ENCODE data around the gene ADRM1.

Gene ADRM1

GRCh38 chr20:62323146-62323979 lies 20.6 kb downstream of the ADRM1 start:
- no peak for TF ChIP-seq CTCF (IDR thresholded peaks at IDR 0.05; ENCODE audit: low read depth, low read length, missing control alignments)
- no peak overlapping the region for H3K4me3 ChIP-seq (ENCODE audit: low read depth, low read length)

GRCh38 chr20:62323980-62324906 lies 21.4 kb downstream of the ADRM1 start:
- no peak overlapping the region for H3K4me3 ChIP-seq (ENCODE audit: low read depth, low read length)
- DNase-seq (ENCODE audit: low read depth) = no peak
- no peak for TF ChIP-seq CTCF (IDR thresholded peaks at IDR 0.05; ENCODE audit: low read depth, low read length, missing control alignments)

More at GRCh38 chr20:62323146-62323979, 20.6 kb downstream of the ADRM1 start:
- DNase-seq (ENCODE audit: low read depth) = no peak

GRCh38 chr20:62325172-62325905 lies 22.5 kb downstream of the ADRM1 start:
- H3K4me3 ChIP-seq (ENCODE audit: low read depth, low read length) = no peak overlapping the region
- DNase-seq (ENCODE audit: low read depth) = no peak
- TF ChIP-seq CTCF (IDR thresholded peaks at IDR 0.05; ENCODE audit: low read depth, low read length, missing control alignments) = no peak

- no peak for DNase-seq (ENCODE audit: low read depth)
- no peak overlapping the region for H3K4me3 ChIP-seq (ENCODE audit: low read depth, low read length)
- TF ChIP-seq CTCF (IDR thresholded peaks at IDR 0.05; ENCODE audit: low read depth, low read length, missing control alignments) = no peak
Observed at GRCh38 chr20:62326559-62326958, 23.8 kb downstream of the ADRM1 start.

GRCh38 chr20:62326959-62327725 lies 24.3 kb downstream of the ADRM1 start:
- no peak overlapping the region for H3K4me3 ChIP-seq (ENCODE audit: low read depth, low read length)
- DNase-seq (ENCODE audit: low read depth) = no peak
- TF ChIP-seq CTCF (IDR thresholded peaks at IDR 0.05; ENCODE audit: low read depth, low read length, missing control alignments) = no peak

Measured in GM12864 (cell line).